HCT116 (cell line): Measurements from ENCODE around the gene SMG9. TPM values are rescaled to one million over a fixed set of nuclear protein-coding genes. Genes with fewer than 3 reads are reported as not detected.

ENCODE experiments used
- ATAC-seq: fragments of 200-7000 bp; cut with Tn5 transposase; 2 replicates; pipeline ENCODE4 v1.9.1; 2020; ENCODE audit warnings: mild to moderate bottlenecking, moderate library complexity
- BruUV-seq: library from RNA; stranded (reverse); fragments of 400-500 nt; replicated peaks from 2 replicates; lab custom pipeline; 2021; lab: Mats Ljungman, UMichigan
- CTCF ChIA-PET: fragments of 300-600 bp; sonication (Branson Sonifier 250); formaldehyde crosslinking; loops from one replicate; lab custom pipeline; 2021; ENCODE audit warnings: antibody characterized with exemption; lab: Charles Lee
- POLR2A ChIA-PET: fragments of 300-600, 350-600 bp; sonication (Branson Sonifier 250); formaldehyde crosslinking; loops from one replicate; lab custom pipeline; 2021; ENCODE audit warnings: antibody characterized with exemption; lab: Charles Lee
- RAD21 ChIA-PET, 2 experiments: fragments of 300-600 bp; sonication (Branson Sonifier 250); formaldehyde crosslinking; loops; one replicate each; lab custom pipeline; 2023; ENCODE audit warnings: low total read pairs in 2 of 2; ENCODE audit not compliant: uncharacterized antibody in 2 of 2, unreplicated experiment in 2 of 2, low non-redundant PET in 1 of 2; lab: Charles Lee
- DNase-seq: peaks from one replicate; pipeline ENCODE4 v3.0.0-alpha.2; 2010; ENCODE audit warnings: low read depth, low spot score
- H2AFZ ChIP-seq: fragments of 200-600 bp; shearing (Covaris generic), sonication (generic); 2 replicates; pipeline ENCODE4 v1.6.1; 2017; ENCODE audit warnings: low read depth, mixed run types, mixed read lengths, antibody characterized with exemption, low read length; ENCODE audit not compliant: poor library complexity, severe bottlenecking
- H3K27ac ChIP-seq: 2 replicates; pipeline ENCODE4 v1.5.1; 2012; ENCODE audit warnings: low read depth, low read length
- H3K27me3 ChIP-seq: fragments of 200-600 bp; sonication (generic); 2 replicates; pipeline ENCODE4 v1.6.1; 2016; ENCODE audit warnings: mixed run types, low read length, mixed read lengths; ENCODE audit not compliant: insufficient read depth
- H3K36me3 ChIP-seq, 2 experiments: fragments of 200-500 bp in 1 of 2; fragments of 200-600 bp in 1 of 2; sonication (Bioruptor generic) in 1 of 2; sonication (generic) in 1 of 2; 2 replicates each; pipeline versions ENCODE4 v1.5.1 to v1.6.1; 2014 to 2016; ENCODE audit warnings: low read length in 2 of 2, inconsistent platforms in 1 of 2, mixed read lengths in 1 of 2, mixed run types in 1 of 2; ENCODE audit not compliant: insufficient read depth in 2 of 2, control insufficient read depth in 1 of 2
- H3K4me1 ChIP-seq, 2 experiments: fragments of 200-600 bp in 1 of 2; sonication (generic) in 1 of 2; 2 replicates each; pipeline versions ENCODE4 v1.5.1 to v1.6.1; 2012 to 2017; ENCODE audit warnings: low read length in 2 of 2, inconsistent platforms in 1 of 2, mild to moderate bottlenecking in 1 of 2, mixed read lengths in 1 of 2, mixed run types in 1 of 2, moderate library complexity in 1 of 2; ENCODE audit not compliant: insufficient read depth in 2 of 2, control insufficient read depth in 1 of 2
- H3K4me2 ChIP-seq: fragments of 200-600 bp; sonication (generic); 2 replicates; pipeline ENCODE4 v1.6.1; 2017; ENCODE audit warnings: mixed run types, low read length, mixed read lengths
- H3K4me3 ChIP-seq, 2 experiments: fragments of 200-600 bp in 1 of 2; sonication (generic) in 1 of 2; replicated peaks in 1 of 2; 2 replicates each; pipeline ENCODE4 v1.5.1; 2011 to 2016; ENCODE audit warnings: low read length in 2 of 2, control low read depth in 1 of 2, low read depth in 1 of 2, mild to moderate bottlenecking in 1 of 2, mixed read lengths in 1 of 2, mixed run types in 1 of 2
- H3K79me2 ChIP-seq: fragments of 200-600 bp; sonication (generic); 2 replicates; pipeline ENCODE4 v1.6.1; 2017; ENCODE audit warnings: mild to moderate bottlenecking, mixed run types, low read length, moderate library complexity, mixed read lengths; ENCODE audit not compliant: insufficient read depth
- H3K9ac ChIP-seq: fragments of 200-600 bp; sonication (generic); 2 replicates; pipeline ENCODE4 v1.6.1; 2016; ENCODE audit warnings: low read length, mixed read lengths
- H3K9me2 ChIP-seq: fragments of 200-600 bp; sonication (generic), shearing (Covaris generic); 2 replicates; pipeline ENCODE4 v1.6.1; 2017; ENCODE audit warnings: mixed run types, mild to moderate bottlenecking, moderate library complexity; ENCODE audit not compliant: insufficient read depth
- H3K9me3 ChIP-seq, 2 experiments: fragments of 200-500 bp in 1 of 2; fragments of 200-600 bp in 1 of 2; sonication (Bioruptor generic) in 1 of 2; sonication (generic) in 1 of 2; 2 replicates each; pipeline ENCODE4 v1.6.1; 2014 to 2017; ENCODE audit warnings: low read length in 2 of 2, mixed read lengths in 2 of 2, inconsistent platforms in 1 of 2, low read depth in 1 of 2, mild to moderate bottlenecking in 1 of 2, mixed run types in 1 of 2, moderate library complexity in 1 of 2; ENCODE audit not compliant: control insufficient read depth in 1 of 2, insufficient read depth in 1 of 2
- H4K20me1 ChIP-seq: fragments of 200-600 bp; sonication (generic), shearing (Covaris generic); 2 replicates; pipeline ENCODE4 v1.6.1; 2017; ENCODE audit warnings: mixed run types, mild to moderate bottlenecking, moderate library complexity; ENCODE audit not compliant: insufficient read depth
- ATF3 ChIP-seq: IDR thresholded peaks from 2 replicates; pipeline ENCODE4 v1.6.1; 2012
- CEBPB ChIP-seq: IDR thresholded peaks from 2 replicates; pipeline ENCODE4 v1.6.1; 2012; ENCODE audit warnings: low read depth
- CTCF ChIP-seq, 3 experiments: fragments of 200-600 bp in 1 of 3; sonication (generic) in 1 of 3; IDR thresholded peaks in 2 of 3; conservative IDR thresholded peaks in 1 of 3; 2 replicates each; pipeline ENCODE4 v1.5.1; 2012 to 2017; ENCODE audit warnings: low read depth in 2 of 3, low read length in 2 of 3, antibody characterized with exemption in 1 of 3, borderline replicate concordance in 1 of 3, control low read depth in 1 of 3, mild to moderate bottlenecking in 1 of 3, mixed read lengths in 1 of 3, mixed run types in 1 of 3, moderate library complexity in 1 of 3; ENCODE audit not compliant: insufficient read depth in 1 of 3
- EGR1 ChIP-seq: IDR thresholded peaks from 2 replicates; pipeline ENCODE4 v1.6.1; 2012; ENCODE audit warnings: low read depth
- ELF1 ChIP-seq: IDR thresholded peaks from 2 replicates; pipeline ENCODE4 v1.6.1; 2012; ENCODE audit warnings: low read depth, borderline replicate concordance
- EZH2 ChIP-seq: fragments of 200-600 bp; sonication (generic); IDR thresholded peaks from 2 replicates; pipeline ENCODE4 v1.6.1; 2017; ENCODE audit warnings: antibody characterized with exemption, mixed run types
- EZH2phosphoT487 ChIP-seq: fragments of 200-600 bp; IDR thresholded peaks from 2 replicates; pipeline ENCODE4 v1.6.1; 2018; ENCODE audit warnings: antibody characterized with exemption, borderline replicate concordance
- FOSL1 ChIP-seq: IDR thresholded peaks from 2 replicates; pipeline ENCODE4 v1.6.1; 2012; ENCODE audit warnings: low read depth
- JUND ChIP-seq: IDR thresholded peaks from 2 replicates; pipeline ENCODE4 v1.6.1; 2012
- MAX ChIP-seq: IDR thresholded peaks from 2 replicates; pipeline ENCODE4 v1.6.1; 2012
- POLR2A ChIP-seq: IDR thresholded peaks from 2 replicates; pipeline ENCODE4 v1.7.0; 2011; ENCODE audit warnings: borderline replicate concordance; ENCODE audit not compliant: insufficient read depth, insufficient read length; ENCODE audit errors: extremely low read depth
- POLR2AphosphoS5 ChIP-seq: IDR thresholded peaks from 2 replicates; pipeline ENCODE4 v1.6.1; 2011; ENCODE audit warnings: mild to moderate bottlenecking, low read depth, low read length, moderate library complexity
- RAD21 ChIP-seq: IDR thresholded peaks from 2 replicates; pipeline ENCODE4 v1.6.1; 2012; ENCODE audit warnings: low read depth, mild to moderate bottlenecking
- SIN3A ChIP-seq: IDR thresholded peaks from 2 replicates; pipeline ENCODE4 v1.6.1; 2012; ENCODE audit warnings: low read depth
- SP1 ChIP-seq: IDR thresholded peaks from 2 replicates; pipeline ENCODE4 v1.6.1; 2012; ENCODE audit warnings: low read depth
- SRF ChIP-seq: IDR thresholded peaks from 2 replicates; pipeline ENCODE4 v1.6.1; 2012; ENCODE audit warnings: low read depth
- TCF7L2 ChIP-seq: IDR thresholded peaks from 2 replicates; pipeline ENCODE4 v1.7.0; 2011; ENCODE audit warnings: borderline replicate concordance, inconsistent platforms; ENCODE audit not compliant: insufficient read depth, insufficient read length; ENCODE audit errors: extremely low read depth
- ZBTB33 ChIP-seq: IDR thresholded peaks from 2 replicates; pipeline ENCODE4 v1.6.1; 2011; ENCODE audit warnings: mild to moderate bottlenecking, low read length, moderate library complexity; ENCODE audit not compliant: insufficient replicate concordance; ENCODE audit errors: extremely low read depth
- ZFX ChIP-seq: fragments of 450-650 bp; IDR thresholded peaks from 2 replicates; pipeline ENCODE4 v1.6.1; 2017
- ZNF274 ChIP-seq: fragments of 200-500 bp; sonication (Bioruptor generic); IDR thresholded peaks from 2 replicates; pipeline ENCODE4 v1.6.1; 2014; ENCODE audit warnings: mild to moderate bottlenecking, low read depth, low read length, inconsistent platforms
- intact Hi-C: fragments of 100-400 bp; cut with micrococcal nuclease; formaldehyde crosslinking; loops from 2 replicates; pipeline ENCODE4 v1.10.0; 2022
- total RNA-seq: library from RNA; stranded (reverse); gene quantifications from one replicate; pipeline ENCODE4 v1.2.1, GENCODE V29; 2021; ENCODE audit not compliant: unreplicated experiment

SMG9 gene
- total RNA-seq, 1 experiment from 2014 or later: 80.2 TPM

- peaks cover 12 to 14% of the 10 kb centered on the region in 2 experiments; a peak in 2 of 4 replicates for H3K9me3 ChIP-seq
- no peak overlapping the region for H3K27ac ChIP-seq
- H2AFZ ChIP-seq: no peak overlapping the region
- intact Hi-C loops: no loop called here
- CTCF ChIA-PET: interaction anchor here (0.9 kb wide), 1 partner anchor 21 kb away, joined by 3 read pairs; no protein-coding TSS in a partner anchor
- H3K36me3 ChIP-seq: no peaks in the 10 kb centered on the region
- H4K20me1 ChIP-seq: no peaks in the 10 kb centered on the region
- RAD21 ChIA-PET: interaction anchor here in 1 of 2 experiments (0.9 kb wide), 1 partner anchor 1084 kb away, joined by 4 read pairs; no protein-coding TSS in a partner anchor
- H3K9me2 ChIP-seq: no peaks in the 10 kb centered on the region
- no peaks in the 10 kb centered on the region for H3K27me3 ChIP-seq
- DNase-seq (no peak), ATAC-seq (peak; percentile 9)
- H3K4me3 ChIP-seq: no peak overlapping the region
- BruUV-seq: no TSS peak
- peaks cover 16 to 19% of the 10 kb centered on the region in 2 experiments for H3K4me1 ChIP-seq
- peak overlapping the region; percentile 50 for H3K4me2 ChIP-seq
- H3K9ac ChIP-seq: no peak overlapping the region
- no peaks in the 10 kb centered on the region for H3K79me2 ChIP-seq
- POLR2A ChIA-PET: interaction anchor here (1.0 to 1.6 kb wide), 5 partner anchors 11 to 19 kb away, joined by 3 to 10 read pairs (median 4); partner anchors contain the start of gene PLAUR
- no peak for TF ChIP-seq TCF7L2
- no peak for TF ChIP-seq EZH2phosphoT487
- no peak for TF ChIP-seq ATF3
- no peak for TF ChIP-seq POLR2AphosphoS5
- no peak for TF ChIP-seq ZNF274
- no peak for TF ChIP-seq MAX
- no peak for TF ChIP-seq CTCF (IDR thresholded peaks at IDR 0.05 in 2 of 3, conservative IDR thresholded peaks at IDR 0.05 in 1 of 3; ENCODE audit: borderline replicate concordance in 1 of 3, insufficient read depth in 1 of 3, low read depth in 2 of 3, low read length in 2 of 3)
- TF ChIP-seq EZH2: no peak
- TF ChIP-seq SP1: no peak
- TF ChIP-seq SRF: no peak
- no peak for TF ChIP-seq RAD21
- no peak for TF ChIP-seq SIN3A
- TF ChIP-seq ZFX: no peak
- no peak for TF ChIP-seq POLR2A
- TF ChIP-seq FOSL1: no peak
- no peak for TF ChIP-seq CEBPB
- no peak for TF ChIP-seq ZBTB33
- TF ChIP-seq ELF1: no peak
- TF ChIP-seq EGR1: no peak
- TF ChIP-seq JUND: no peak
These were observed 67.1 kb downstream of the SMG9 start for GRCh38 chr19:43687660-43687997.
